GM11168 (cell line): ENCODE measurements around the gene MYO3B.

Source experiments
- in situ Hi-C: fragments of 300-500 bp; cut with MboI; formaldehyde crosslinking; loops from one replicate; pipeline ENCODE4 v1.12.0; 2022; ENCODE audit warnings: low sequenced_read_pairs; ENCODE audit not compliant: unreplicated experiment

Gene MYO3B

GRCh38 chr2:170484552-170484951 is 306.6 kb downstream of the MYO3B start:
- in situ Hi-C loops, result no loop called here

DNA sequence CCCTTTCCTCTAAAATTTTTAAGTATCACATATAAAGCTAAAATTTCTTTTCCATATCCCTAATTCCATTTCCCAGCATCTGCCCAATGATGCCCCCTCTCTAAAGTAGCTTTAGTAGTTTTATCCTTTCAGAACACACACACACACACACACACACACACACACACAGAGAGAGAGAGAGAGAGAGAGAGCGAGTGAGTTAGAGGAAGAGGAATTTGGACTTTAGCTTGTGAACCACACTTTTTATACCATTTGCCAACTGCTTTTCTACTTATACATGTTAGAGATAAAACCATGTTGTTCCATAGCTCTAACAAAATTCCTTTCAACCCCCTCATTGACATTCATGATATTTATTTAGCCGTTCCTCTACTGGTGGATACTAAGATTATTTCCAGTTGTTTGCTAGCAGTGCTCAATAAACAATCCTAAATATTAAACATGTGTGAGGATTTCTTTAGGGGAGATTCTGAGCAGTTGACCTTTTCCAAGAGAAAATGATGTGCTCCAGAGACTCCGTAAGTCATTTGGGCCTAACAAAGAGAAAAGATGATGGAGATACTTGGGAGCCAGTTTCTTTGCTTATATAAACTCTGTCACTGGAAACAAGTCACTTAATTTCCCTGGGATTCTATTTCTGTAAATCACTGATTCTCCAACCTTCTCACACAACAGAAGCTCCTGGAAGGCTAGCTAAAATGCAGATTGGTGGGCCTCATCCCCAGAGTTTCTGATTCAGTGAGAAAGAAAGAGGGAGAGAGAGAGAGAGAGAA is 307.5 kb downstream of the MYO3B start:
- in situ Hi-C loops, result no loop called here

- in situ Hi-C loops, result no loop called here
Measured at GRCh38 chr2:170486730-170487129, 308.8 kb downstream of the MYO3B start.

- in situ Hi-C loops, result no loop called here
Measured at GRCh38 chr2:170488807-170489206, 310.9 kb downstream of the MYO3B start.

GRCh38 chr2:170492010-170492409 is 314.1 kb downstream of the MYO3B start:
- in situ Hi-C loops, result no loop called here

DNA sequence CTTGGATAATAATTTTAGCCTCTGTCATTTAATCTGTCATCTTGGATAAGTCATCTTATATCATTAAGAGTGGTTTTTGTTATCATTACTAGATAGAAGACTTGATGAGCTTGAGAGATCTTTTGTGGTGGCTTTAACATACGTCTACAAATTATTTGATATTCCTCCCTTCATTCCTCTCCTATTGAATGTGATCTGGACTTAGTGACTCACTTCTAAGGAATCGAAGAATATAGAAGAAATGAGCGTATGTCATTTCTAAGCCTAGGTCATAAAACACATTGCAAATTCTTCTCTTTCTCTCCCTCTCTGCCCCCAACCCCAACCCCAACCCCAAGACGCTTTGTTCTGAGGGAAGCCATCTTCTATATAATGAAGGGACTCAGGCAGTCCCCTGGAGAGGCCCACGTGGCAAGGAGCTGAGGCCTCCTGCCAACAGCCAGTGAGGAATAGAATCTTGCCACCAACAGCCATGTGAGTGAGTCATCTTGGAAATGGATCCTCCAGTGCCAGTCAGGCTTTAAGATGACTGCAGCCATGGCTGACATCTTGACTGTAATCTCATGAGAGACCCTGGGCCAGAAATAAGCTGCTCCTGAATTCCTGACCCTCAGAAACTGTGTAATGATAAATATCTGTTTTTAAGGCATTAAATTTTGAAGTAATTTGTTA is 315.6 kb downstream of the MYO3B start:
- in situ Hi-C loops, result no loop called here

GRCh38 chr2:170495896-170496295 is 317.9 kb downstream of the MYO3B start:
- in situ Hi-C loops, result no loop called here

GRCh38 chr2:170498619-170499018 is 320.7 kb downstream of the MYO3B start:
- in situ Hi-C loops, result no loop called here

GRCh38 chr2:170500104-170500503 is 322.2 kb downstream of the MYO3B start:
- in situ Hi-C loops, result no loop called here

- in situ Hi-C loops, result no loop called here
Measured at GRCh38 chr2:170500770-170501169, 322.8 kb downstream of the MYO3B start.

DNA sequence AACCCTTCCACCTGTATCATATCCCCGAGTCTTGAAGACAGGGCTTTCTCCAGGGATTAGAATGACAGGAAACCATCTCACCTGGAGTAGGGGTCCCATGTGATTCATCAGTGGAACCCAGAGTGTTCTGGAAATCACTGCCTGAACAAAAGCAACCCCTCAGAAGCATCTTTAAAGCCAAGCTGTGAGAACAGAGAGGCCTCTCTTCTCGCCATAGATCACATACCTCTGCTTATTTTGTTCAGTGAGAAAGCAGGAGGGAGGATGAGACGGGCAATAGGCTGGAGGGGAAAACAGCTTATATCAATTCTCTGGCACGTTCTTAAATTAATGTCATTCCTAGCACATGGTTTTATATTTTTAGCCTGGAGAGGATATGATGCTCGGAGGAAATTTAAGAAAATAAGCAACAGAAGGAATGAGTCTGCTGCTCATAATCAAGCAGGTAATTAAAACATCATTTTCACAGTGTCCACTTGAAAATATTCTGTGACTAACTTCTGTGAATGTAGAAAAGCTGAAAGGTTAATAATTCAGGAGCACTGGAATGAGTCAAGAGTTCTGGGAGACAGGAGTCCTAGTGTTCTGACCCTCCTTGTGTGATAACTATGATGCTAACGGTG is 323.6 kb downstream of the MYO3B start:
- in situ Hi-C loops, result no loop called here

- in situ Hi-C loops, result no loop called here
Measured at GRCh38 chr2:170502361-170503130, 324.6 kb downstream of the MYO3B start.

- in situ Hi-C loops, result no loop called here
Measured at GRCh38 chr2:170503563-170503962, 325.6 kb downstream of the MYO3B start.

GRCh38 chr2:170503971-170504809 is 326.2 kb downstream of the MYO3B start:
- in situ Hi-C loops, result no loop called here

GRCh38 chr2:170504810-170505145 is 326.8 kb downstream of the MYO3B start:
- in situ Hi-C loops, result no loop called here

GRCh38 chr2:170505631-170506275 is 327.8 kb downstream of the MYO3B start:
- in situ Hi-C loops, result no loop called here

GRCh38 chr2:170509452-170510193 is 331.7 kb downstream of the MYO3B start:
- in situ Hi-C loops, result no loop called here

DNA sequence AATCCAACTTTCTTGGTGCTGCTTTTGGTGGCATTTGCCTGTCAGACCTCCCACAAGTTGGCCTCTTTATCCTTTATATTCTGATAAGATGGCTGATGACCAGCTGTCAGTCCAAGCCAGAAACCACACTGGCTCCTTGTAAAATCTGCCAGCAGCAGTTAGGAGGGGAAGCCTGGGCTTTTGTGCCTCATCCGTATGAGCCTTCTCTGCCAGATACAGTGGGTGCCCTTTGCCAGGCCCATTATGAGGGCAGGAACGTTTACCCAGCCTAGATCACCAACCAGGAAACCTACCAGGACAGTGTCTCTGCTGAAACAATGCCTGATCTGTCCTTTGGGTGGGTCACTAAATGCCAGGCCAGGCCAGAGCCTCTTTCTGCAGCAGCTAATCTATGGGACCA is 334.3 kb downstream of the MYO3B start:
- in situ Hi-C loops, result no loop called here

DNA sequence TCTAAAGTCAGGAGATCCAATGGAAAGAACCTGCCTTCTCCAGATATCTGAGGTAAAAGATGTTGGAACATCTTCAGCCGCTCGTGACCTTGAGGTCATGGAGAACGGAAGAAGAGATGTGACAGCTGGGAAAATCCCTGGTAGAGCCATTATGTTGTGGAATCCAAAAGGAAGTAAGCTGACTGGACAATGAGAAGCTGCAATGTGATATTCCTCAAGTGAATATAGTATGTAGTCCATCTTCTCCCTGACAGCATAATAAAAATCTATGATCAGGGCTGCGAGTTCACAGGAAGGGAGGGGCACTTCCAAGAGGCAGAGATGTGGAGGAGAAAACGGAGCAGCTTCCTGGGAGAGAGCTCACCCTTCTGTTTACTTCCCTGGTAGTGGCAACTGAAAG is 336.2 kb downstream of the MYO3B start:
- in situ Hi-C loops, result no loop called here
